ENCODE data around the gene RNF217.
"Not testable (repeated sequence)": the region's sequence is repeated elsewhere in the genome, so short reads cannot be mapped to it uniquely, and the experiment has no call there.

RNF217 gene

DNA sequence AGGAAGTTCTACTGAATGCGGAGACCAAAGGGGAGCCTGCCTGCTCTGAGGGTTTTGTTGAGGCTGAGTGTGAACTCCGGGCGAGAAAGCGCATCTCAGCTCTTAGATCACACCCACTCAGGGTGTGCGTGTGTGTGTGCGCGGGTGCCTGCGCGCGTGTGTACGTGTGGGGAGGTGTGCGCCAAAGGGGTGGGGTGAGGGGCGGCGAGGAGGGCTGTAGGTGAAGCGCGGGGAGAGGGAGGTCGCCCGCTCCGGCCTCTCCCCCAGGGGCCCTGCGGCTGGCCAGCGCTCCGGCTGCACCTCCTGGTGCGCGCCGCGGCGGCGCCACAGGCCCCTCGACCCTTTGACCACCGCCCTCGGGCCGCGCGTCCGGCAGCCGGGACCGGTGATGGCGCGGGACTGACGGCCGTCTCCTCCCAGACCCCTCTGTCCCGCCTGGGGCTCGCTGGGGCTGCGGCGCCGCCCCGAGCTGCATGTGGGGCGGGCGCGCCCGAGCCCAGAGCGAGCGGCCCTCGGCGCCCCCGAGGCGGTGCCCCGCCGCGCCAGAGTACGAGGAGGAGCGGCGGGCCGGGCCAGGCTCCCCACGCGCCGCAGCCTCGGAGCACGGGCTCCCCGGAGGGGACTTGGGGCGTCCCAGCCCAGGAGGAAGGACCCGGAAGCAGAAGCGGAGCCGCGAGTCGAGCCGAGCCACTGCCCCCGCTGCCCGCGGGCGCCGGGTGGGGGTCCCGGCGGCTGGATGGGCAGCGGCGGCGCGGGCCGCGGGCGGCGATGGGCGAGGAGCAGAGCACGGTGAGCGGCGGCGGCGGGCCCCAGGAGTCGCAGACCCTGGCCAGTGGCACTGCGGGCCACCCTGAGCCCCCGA, at the start of gene RNF217:
Gene RNF217 (plus strand): TSS at position 661 of the 862 bp plus-strand sequence. CDS start 108 bp downstream, at position 769.
- DNase-seq, result no peak

DNA sequence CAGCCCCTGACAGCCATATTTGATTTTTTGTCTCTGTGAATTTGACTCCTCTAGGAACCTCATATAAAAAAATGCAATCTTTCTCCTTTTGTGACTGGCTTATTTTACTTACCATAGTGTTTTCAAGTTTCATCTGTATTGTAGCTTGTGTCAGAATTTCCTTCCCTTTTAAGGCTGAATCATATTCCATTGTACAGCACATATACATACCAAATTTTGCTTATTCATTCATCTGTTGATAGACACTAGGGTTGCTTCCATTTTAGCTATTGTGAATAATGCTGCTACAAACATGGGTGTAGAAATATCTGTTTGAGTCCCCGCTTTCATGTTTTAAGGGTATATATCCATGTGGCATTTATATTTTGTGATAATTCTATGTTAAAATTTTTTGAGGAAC, 49.2 kb upstream of the RNF217 start:
- no peak for DNase-seq

DNA sequence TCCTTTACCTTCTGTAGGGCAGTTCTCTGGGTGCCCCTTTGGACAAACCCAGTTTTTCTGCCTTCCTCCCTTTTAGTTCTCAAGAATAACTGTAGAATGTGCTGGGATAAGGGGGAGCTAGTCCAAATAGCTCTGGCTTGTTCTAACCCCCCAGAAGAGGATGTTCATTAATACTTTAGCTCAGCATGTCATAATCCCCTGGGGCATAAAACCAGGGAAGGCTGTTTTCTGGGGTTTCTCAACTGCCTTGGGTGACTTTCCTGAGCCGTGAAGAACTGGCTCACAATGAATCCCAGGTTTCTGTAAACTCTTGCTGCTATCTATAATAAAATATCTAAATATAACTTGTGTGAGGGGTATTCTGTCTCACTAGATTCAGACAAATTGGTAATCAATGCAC, 44.5 kb upstream of the RNF217 start:
- no peak for DNase-seq

- DNase-seq, result not testable (repeated sequence)
Observed at GRCh38 chr6:124919703-124920102, 42.5 kb upstream of the RNF217 start.

GRCh38 chr6:124924333-124924759, 37.9 kb upstream of the RNF217 start:
- no peak for DNase-seq

GRCh38 chr6:124926435-124926834, 35.8 kb upstream of the RNF217 start:
- no peak for DNase-seq

GRCh38 chr6:124927806-124928205, 34.4 kb upstream of the RNF217 start:
- DNase-seq, result no peak

GRCh38 chr6:124928851-124929250, 33.4 kb upstream of the RNF217 start:
- no peak for DNase-seq

GRCh38 chr6:124937645-124938044, 24.6 kb upstream of the RNF217 start:
- DNase-seq, result no peak

DNA sequence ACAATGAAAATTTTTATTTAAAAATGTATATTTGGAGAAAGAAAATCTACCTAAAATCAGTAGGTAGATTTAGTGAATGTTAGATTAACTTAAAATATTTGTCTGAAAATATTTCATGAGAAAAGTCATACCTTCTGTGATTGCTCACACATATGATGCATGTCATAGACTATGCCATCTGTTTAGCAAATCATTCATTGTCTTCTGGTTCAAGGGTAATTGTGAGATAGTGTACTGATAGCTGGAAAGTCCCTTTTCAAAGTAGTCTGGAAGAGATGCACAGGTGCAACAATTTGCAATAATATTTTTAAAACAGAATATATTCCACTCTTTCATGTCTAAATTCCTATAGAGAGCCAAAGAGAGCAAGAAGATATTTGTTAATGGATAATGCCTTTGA, 21.0 kb upstream of the RNF217 start:
- DNase-seq, result no peak

DNA sequence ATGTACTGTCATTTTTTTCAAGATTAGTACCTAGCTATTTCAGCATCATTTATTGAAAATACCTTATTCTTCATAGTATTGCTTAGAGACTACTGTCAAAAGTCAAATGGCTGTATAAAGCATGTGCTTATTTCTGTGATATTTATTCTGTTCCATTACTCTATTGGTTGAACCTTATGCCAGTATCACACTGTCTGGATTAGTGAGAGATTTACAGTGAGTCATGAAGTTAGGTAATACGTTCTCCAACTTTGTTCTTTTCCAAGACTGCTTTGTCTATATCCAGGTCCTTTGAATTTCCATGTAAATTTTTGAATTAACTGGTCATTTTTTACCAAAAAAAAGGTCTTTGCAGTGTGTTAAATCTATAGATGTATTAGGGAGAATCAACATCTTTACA, 18.6 kb upstream of the RNF217 start:
- no peak for DNase-seq

DNA sequence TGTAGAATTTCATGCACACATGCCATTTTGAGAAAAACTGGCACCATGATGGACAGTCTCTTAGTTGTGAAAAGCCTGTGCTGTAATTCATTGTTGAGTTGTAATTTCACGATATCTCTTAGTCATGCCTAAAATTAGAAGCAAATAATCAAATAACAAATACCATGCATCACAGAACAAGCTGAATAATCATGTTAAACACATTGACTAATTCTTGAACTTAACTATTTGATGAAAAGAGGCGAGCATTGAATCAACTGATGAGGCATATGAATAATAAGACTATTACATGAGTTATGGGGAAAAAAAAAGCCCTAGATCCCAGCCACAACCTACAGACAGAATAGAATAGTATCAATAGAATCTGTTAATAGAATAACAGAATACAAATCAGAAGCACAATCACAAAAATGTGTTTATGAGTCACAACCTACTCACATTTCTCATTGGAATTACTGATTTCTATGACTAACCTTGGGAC, 14.2 kb upstream of the RNF217 start:
- DNase-seq, result no peak

GRCh38 chr6:124949706-124950105, 12.5 kb upstream of the RNF217 start:
- DNase-seq, result no peak

- DNase-seq, result no peak
Observed at GRCh38 chr6:124953808-124954207, 8.4 kb upstream of the RNF217 start.

DNA sequence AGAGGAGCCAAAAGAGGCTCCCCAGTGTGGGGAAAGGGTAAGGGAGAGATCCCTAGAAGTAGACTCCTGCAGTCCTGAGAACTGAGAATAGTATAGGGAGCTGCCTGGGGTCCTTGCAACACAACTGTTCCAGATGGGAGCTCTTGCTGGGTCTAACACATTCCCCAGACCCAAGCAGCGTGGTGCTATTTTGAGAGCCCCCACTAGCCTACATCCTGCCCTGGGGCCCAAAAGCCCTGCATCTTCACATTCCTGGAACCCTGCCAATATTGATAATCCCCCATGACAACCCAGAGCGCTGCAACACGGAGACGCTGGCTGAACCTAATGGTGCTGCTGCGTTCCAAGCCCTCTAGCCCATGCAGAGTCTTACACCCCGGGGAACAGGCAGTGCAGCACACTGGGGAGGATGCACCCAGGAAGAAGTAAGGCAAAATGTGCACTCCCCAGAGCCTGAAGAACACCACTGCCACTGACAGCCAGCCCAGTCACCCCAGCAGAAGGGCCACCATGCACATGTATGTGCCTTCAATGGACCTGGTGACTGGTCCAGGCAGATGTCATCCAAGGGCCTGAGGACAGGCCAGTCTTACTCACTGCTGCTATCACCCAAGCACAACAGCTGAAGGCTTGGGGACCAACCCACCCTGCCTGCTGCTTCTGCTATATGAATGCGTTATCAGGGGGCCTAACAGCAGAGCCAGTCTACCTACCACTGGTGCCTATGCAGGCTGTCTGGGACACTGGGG, 7.0 kb upstream of the RNF217 start:
- no peak for DNase-seq

DNA sequence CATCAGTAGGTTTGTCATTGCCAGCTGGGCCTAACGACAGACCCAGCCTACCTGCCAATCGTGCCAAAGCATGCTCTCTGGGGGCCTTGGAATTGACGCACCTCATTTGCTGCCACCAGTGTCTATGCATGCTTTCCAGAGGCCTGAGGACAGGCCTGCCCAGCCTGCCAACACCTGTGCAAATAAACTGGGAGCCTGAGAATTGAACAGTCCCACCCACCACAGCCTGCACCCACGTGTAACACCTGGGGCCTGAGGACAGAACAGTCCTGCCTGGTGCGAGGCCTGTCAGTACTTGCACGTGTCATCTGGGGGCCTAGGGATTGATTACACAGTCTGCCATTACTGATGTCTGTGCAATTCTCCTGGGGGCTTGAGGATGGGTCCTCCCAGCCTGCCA, 6.2 kb upstream of the RNF217 start:
- DNase-seq, result no peak

GRCh38 chr6:124958149-124958548, 4.1 kb upstream of the RNF217 start:
- DNase-seq, result no peak

DNA sequence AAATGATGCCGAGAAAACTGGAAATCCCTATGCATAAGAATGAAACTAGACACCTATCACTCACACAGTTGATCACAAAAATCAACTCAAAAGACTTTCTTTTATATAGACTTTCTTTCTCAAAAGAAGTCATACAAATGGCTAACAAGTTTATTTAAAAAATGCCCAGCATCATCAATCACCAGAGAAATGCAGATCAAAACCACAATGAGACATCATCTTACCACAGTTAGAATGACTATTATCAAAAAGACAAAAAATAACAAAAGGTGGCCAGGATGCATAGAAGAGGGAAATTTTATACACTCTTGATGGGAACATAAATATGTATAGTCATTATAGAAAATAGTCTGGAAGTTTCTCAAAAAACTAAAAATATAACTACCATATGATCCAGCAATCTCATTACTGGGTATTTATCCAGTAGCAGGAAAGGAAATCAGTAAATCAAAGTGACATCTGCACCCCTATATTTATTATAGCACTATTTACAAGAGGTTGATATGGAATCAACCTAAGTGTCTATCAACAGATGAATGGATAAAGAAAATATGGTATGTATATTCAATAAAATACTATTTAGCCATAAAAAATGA, 3.4 kb upstream of the RNF217 start:
- no peak for DNase-seq

DNA sequence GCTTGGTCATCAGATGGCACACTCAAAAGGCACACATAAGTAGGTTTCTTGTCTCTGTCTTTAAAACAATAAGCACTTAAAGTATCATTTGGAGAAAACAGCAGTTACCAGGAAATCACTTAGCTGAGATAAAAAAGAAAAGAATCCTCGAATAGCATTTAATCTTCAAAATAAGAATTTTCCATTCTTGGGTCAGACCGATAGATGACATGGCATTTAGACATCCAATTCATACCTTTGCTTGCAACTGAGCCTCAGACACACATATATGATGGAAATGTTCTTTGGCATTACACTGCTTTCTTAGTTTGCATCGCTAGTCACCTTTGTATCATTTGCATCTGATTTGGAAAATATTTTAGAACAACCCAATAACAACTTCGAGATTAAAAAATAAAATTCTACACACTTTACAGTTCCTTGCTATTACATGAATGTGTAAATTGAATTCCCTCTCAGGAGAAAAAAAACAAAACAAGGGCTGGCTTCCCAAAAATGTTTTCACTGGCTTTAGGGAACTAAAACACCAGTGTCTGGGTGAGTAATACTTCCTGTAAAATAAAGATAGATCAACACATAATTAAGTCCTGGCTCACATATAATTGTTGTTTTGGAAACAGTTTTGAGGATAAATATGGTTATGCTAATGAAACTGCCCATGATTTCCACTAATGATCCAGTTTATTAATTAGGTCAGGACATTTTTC, 1.3 kb upstream of the RNF217 start:
- DNase-seq, result no peak

- no peak for DNase-seq
Observed at GRCh38 chr6:124961464-124961776, 817 bp upstream of the RNF217 start.

DNA sequence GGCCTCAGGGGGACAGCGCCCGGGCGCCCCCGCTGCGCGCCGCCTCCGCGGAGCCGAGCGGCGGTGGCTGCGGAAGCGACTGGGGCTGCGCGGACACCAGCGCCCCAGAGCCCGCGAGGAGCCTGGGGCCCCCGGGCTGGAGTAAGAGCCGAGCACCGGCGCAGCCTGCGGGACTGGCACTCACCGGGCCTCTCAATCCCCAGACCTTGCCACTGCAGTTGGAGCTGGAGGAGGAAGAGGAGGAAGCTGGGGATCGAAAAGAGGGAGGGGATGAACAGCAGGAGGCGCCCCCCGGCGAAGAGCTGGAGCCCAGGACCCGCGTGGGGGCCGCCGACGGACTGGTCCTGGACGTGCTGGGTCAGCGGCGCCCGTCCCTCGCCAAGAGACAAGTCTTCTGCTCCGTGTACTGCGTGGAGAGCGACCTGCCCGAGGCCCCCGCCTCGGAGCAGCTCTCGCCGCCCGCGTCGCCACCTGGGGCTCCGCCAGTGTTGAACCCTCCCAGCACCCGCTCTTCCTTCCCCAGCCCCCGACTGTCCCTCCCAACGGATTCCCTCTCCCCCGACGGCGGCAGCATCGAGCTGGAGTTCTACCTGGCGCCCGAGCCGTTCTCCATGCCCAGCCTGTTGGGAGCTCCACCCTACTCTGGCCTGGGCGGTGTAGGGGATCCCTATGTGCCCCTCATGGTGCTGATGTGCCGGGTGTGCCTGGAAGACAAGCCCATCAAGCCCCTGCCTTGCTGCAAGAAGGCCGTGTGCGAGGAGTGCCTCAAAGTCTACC, 590 bp downstream of the RNF217 start:
- DNase-seq, result no peak

DNA sequence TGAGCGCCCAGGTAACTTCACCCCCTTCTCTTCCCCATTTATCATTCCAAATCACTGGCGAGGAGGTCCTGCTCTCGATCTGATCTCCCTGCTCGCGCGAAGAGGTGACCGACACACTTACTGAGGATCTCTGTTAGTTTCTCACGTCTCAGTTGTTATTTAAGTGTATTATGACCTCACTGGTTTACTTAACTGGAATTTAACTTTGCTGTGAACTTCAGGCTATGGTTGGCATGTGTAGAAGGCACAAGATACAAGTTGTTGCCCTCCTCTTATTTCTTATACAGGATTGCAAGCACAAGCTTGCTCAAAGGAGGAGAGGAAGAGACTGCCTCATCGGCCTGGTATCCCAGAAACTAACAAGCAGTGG, 1.2 kb downstream of the RNF217 start:
- no peak for DNase-seq
